Endothelial cell of umbilical vein (primary cell): ENCODE measurements around the gene SMARCA4. TPM values are rescaled to one million over a fixed set of nuclear protein-coding genes. Genes with fewer than 3 reads are reported as not detected.

Experiments used
- BruUV-seq: library from RNA; stranded (reverse); fragments of 400-500 nt; replicated peaks from 2 replicates; lab custom pipeline; 2021; lab: Mats Ljungman, UMichigan
- CTCF ChIA-PET: fragments of 300-600, 350-600 bp; sonication (Branson Sonifier 250); formaldehyde crosslinking; loops from one replicate; lab custom pipeline; 2021; ENCODE audit warnings: antibody characterized with exemption, inconsistent platforms; lab: Charles Lee
- POLR2A ChIA-PET: fragments of 300-600, 350-600 bp; sonication (Branson Sonifier 250); formaldehyde crosslinking; loops from one replicate; lab custom pipeline; 2021; ENCODE audit warnings: antibody characterized with exemption, inconsistent platforms; lab: Charles Lee
- DNase-seq: peaks from one replicate; pipeline ENCODE4 v3.0.0-alpha.2; 2011; ENCODE audit warnings: low read depth, low spot score
- FAIRE-seq: peaks from 2 replicates; lab custom pipeline; 2011; peaks lifted over from hg19 to GRCh38; lab: Jason Lieb, UNC
- H2AFZ ChIP-seq: 2 replicates; pipeline ENCODE4 v1.6.0; 2012; ENCODE audit warnings: low read depth, low read length, control low read depth, inconsistent platforms
- H3K27ac ChIP-seq: 2 replicates; pipeline ENCODE4 v1.5.1; 2011; ENCODE audit warnings: low read depth, mild to moderate bottlenecking, control low read depth, low read length, moderate library complexity; ENCODE audit not compliant: insufficient read depth
- H3K27me3 ChIP-seq, 2 experiments: 2 replicates each; pipeline versions ENCODE4 v1.6.0 to v1.6.1; 2011; ENCODE audit warnings: low read length in 2 of 2, mixed read lengths in 1 of 2; ENCODE audit not compliant: control insufficient read depth in 2 of 2, insufficient read depth in 2 of 2
- H3K36me3 ChIP-seq, 2 experiments: 2 replicates in 1 of 2; 3 replicates in 1 of 2; pipeline ENCODE4 v1.5.1; 2011; ENCODE audit warnings: low read length in 2 of 2, mild to moderate bottlenecking in 1 of 2, moderate library complexity in 1 of 2; ENCODE audit not compliant: control insufficient read depth in 2 of 2, insufficient read depth in 2 of 2; ENCODE audit errors: extremely low read depth in 1 of 2
- H3K4me1 ChIP-seq: 3 replicates; pipeline ENCODE4 v1.5.1; 2011; ENCODE audit warnings: mild to moderate bottlenecking, low read length; ENCODE audit not compliant: control insufficient read depth, insufficient read depth; ENCODE audit errors: extremely low read depth
- H3K4me2 ChIP-seq: 2 replicates; pipeline ENCODE4 v1.6.1; 2011; ENCODE audit warnings: low read length, control low read depth, mixed read lengths; ENCODE audit not compliant: insufficient read depth
- H3K4me3 ChIP-seq, 3 experiments: fragments of 200-600 bp in 1 of 3; sonication (generic), shearing (Covaris generic) in 1 of 3; replicated peaks in 1 of 3; 2 replicates each; pipeline ENCODE4 v1.5.1; 2011 to 2016; ENCODE audit warnings: control low read depth in 3 of 3, low read length in 3 of 3, mild to moderate bottlenecking in 2 of 3, inconsistent platforms in 1 of 3, low read depth in 1 of 3, moderate library complexity in 1 of 3; ENCODE audit not compliant: insufficient read depth in 1 of 3
- H3K79me2 ChIP-seq: 2 replicates; pipeline ENCODE4 v1.6.0; 2012; ENCODE audit warnings: low read length, inconsistent platforms; ENCODE audit not compliant: control insufficient read depth, insufficient read depth
- H3K9ac ChIP-seq: replicated peaks from 2 replicates; pipeline ENCODE3; 2011; ENCODE audit warnings: low read length, control low read depth; ENCODE audit not compliant: insufficient read depth; ENCODE audit errors: extremely low read depth
- H3K9me1 ChIP-seq: replicated peaks from 3 replicates; pipeline ENCODE4 v1.6.0; 2011; ENCODE audit warnings: mild to moderate bottlenecking, low read length; ENCODE audit not compliant: control insufficient read depth, insufficient read depth; ENCODE audit errors: extremely low read depth
- H3K9me3 ChIP-seq: replicated peaks from 2 replicates; pipeline ENCODE4 v1.5.1; 2012; ENCODE audit warnings: low read length, inconsistent platforms; ENCODE audit not compliant: control insufficient read depth, insufficient read depth
- H4K20me1 ChIP-seq: replicated peaks from 2 replicates; pipeline ENCODE3; 2011; ENCODE audit warnings: mild to moderate bottlenecking, low read length; ENCODE audit not compliant: control insufficient read depth, insufficient read depth; ENCODE audit errors: extremely low read depth
- EZH2 ChIP-seq: IDR thresholded peaks from 2 replicates; pipeline ENCODE4 v1.6.1; 2012; ENCODE audit warnings: borderline replicate concordance, low read depth, mild to moderate bottlenecking, moderate library complexity, low read length, inconsistent platforms; ENCODE audit not compliant: severe bottlenecking
- MYC ChIP-seq: IDR thresholded peaks from one replicate; pipeline ENCODE4 v1.6.1; 2011; ENCODE audit warnings: mild to moderate bottlenecking, low read depth, low read length
- dilution Hi-C: fragments of 300-500 bp; cut with MboI; formaldehyde crosslinking; loops from one replicate; pipeline ENCODE4 v1.15.0; 2019; ENCODE audit warnings: low sequenced_read_pairs; ENCODE audit not compliant: extremely low pct_ligation_motif_present
- intact Hi-C: fragments of 100-400 bp; cut with micrococcal nuclease; formaldehyde crosslinking; loops from one replicate; pipeline ENCODE4 v1.10.0; 2022
- polyA plus RNA-seq, 4 experiments: library from polyadenylated mRNA; depleted of rRNA in 3 of 4; stranded (reverse) in 3 of 4; unstranded in 1 of 4; fragments of >200 nt; gene quantifications; 2 replicates each; pipeline versions ENCODE4 v1.2.1 to v1.2.3, GENCODE V29; 2011 to 2012; ENCODE audit warnings: missing spikeins in 1 of 4
- total RNA-seq: library from RNA; stranded (reverse); gene quantifications from 2 replicates; pipeline ENCODE4 v1.2.3, GENCODE V29; 2021
- TF ChIP-seq, protein P1 (sequence below), 2 donors: IDR thresholded peaks; 1 replicate in 1 of 2; 2 replicates in 1 of 2; pipeline ENCODE4 v1.5.1; 2011; ENCODE audit warnings: low read length in 2 of 2, mild to moderate bottlenecking in 2 of 2, moderate library complexity in 2 of 2, control low read depth in 1 of 2, inconsistent platforms in 1 of 2, low read depth in 1 of 2; ENCODE audit not compliant: insufficient read depth in 1 of 2; ENCODE audit errors: extremely low read depth in 1 of 2

SMARCA4 gene
- total and polyA plus RNA-seq, 2 donors (not counting 3 experiments of a cell fraction or from before 2014, with no cell fraction given): 65.0 to 177 TPM

DNA sequence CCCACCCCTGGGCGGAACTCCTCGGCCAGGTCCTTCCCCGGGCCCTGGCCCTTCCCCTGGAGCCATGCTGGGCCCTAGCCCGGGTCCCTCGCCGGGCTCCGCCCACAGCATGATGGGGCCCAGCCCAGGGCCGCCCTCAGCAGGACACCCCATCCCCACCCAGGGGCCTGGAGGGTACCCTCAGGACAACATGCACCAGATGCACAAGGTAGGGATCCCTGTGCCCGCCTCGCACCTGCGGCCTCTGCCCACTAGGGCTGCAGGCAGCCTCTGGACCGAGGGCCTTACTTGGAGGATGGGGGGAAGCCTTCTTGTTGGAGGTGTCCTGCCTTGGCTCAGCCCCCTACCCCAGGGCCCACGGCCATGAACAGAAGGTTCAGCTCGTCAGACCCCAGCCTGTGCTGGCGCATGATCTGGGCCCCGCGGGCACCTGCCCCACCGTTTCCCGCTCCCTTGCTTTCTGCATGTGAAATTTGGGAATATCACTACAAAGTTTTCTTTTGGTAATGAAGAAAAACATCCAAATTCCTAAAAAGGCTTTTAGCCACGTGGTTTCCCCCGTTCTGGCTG is 23.4 kb downstream of the SMARCA4 start:
- no peak overlapping the region for H2AFZ ChIP-seq
- FAIRE-seq (no peak), DNase-seq (no peak)
- no peaks in the 10 kb centered on the region for H3K27me3 ChIP-seq
- no peak overlapping the region for H3K27ac ChIP-seq
- H3K9me3 ChIP-seq: no peaks in the 10 kb centered on the region
- no peak overlapping the region for H3K4me2 ChIP-seq
- no peaks in the 10 kb centered on the region for H3K4me1 ChIP-seq
- ChIA-PET CTCF (interaction anchor here (1.3 kb wide), 1 partner anchor 47 kb away, joined by 5 read pairs; no protein-coding TSS in a partner anchor), POLR2A (no interaction called here)
- H3K79me2 ChIP-seq: peaks cover 52% of the 10 kb centered on the region
- intact Hi-C loops: no loop called here
- dilution Hi-C loops: no loop called here
- no peak overlapping the region for H3K9ac ChIP-seq
- no peaks in the 10 kb centered on the region for H3K9me1 ChIP-seq
- TF ChIP-seq, protein P1, sequence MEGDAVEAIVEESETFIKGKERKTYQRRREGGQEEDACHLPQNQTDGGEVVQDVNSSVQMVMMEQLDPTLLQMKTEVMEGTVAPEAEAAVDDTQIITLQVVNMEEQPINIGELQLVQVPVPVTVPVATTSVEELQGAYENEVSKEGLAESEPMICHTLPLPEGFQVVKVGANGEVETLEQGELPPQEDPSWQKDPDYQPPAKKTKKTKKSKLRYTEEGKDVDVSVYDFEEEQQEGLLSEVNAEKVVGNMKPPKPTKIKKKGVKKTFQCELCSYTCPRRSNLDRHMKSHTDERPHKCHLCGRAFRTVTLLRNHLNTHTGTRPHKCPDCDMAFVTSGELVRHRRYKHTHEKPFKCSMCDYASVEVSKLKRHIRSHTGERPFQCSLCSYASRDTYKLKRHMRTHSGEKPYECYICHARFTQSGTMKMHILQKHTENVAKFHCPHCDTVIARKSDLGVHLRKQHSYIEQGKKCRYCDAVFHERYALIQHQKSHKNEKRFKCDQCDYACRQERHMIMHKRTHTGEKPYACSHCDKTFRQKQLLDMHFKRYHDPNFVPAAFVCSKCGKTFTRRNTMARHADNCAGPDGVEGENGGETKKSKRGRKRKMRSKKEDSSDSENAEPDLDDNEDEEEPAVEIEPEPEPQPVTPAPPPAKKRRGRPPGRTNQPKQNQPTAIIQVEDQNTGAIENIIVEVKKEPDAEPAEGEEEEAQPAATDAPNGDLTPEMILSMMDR (IDR thresholded peaks at IDR 0.05; ENCODE audit: extremely low read depth in 1 of 2, insufficient read depth in 1 of 2, low read depth in 1 of 2, low read length in 2 of 2): no peak
- peaks cover 11 to 53% of the 10 kb centered on the region in 2 experiments for H3K36me3 ChIP-seq
- no TSS peak for BruUV-seq
- no peaks in the 10 kb centered on the region for H4K20me1 ChIP-seq
- H3K4me3 ChIP-seq: no peak overlapping the region

GRCh38 chr19:10985502-10985901 is 24.7 kb downstream of the SMARCA4 start:
- Histone ChIP-seq H3K4me1 (no peaks in the 10 kb centered on the region), H3K4me2 (no peak overlapping the region), H3K9ac (no peak overlapping the region), H4K20me1 (no peaks in the 10 kb centered on the region), H3K79me2 (peaks cover 40% of the 10 kb centered on the region), H3K9me1 (no peaks in the 10 kb centered on the region), H3K27me3 (no peaks in the 10 kb centered on the region), H3K9me3 (no peaks in the 10 kb centered on the region), H3K4me3 (no peak overlapping the region), H3K27ac (no peak overlapping the region), H3K36me3 (peaks cover 11 to 59% of the 10 kb centered on the region in 2 experiments), H2AFZ (no peak overlapping the region)
- TF ChIP-seq MYC: no peak
- no peak for TF ChIP-seq EZH2
- DNase-seq: no peak
- ChIA-PET POLR2A (no interaction called here), CTCF (interaction anchor here (1.8 kb wide), 1 partner anchor 49 kb away, joined by 9 read pairs; no protein-coding TSS in a partner anchor)
- dilution Hi-C loops: no loop called here
- BruUV-seq: no TSS peak
- no peak for FAIRE-seq
- intact Hi-C loops: no loop called here
